DND-41 (cell line): ENCODE measurements around the gene RNU5D-1.

Experiments used
- ATAC-seq: fragments of 200-7000 bp; cut with Tn5 transposase; 3 replicates; pipeline ENCODE4 v1.9.1; 2021; ENCODE audit warnings: low read depth; ENCODE audit not compliant: insufficient read depth
- DNase-seq: peaks from one replicate; pipeline ENCODE4 v3.0.0-alpha.2; 2020
- H2AFZ ChIP-seq: 2 replicates; pipeline ENCODE4 v1.6.0; 2012; ENCODE audit warnings: low read depth, low read length
- H3K27ac ChIP-seq: 2 replicates; pipeline ENCODE4 v1.5.1; 2012; ENCODE audit warnings: low read length, inconsistent platforms
- H3K27me3 ChIP-seq: fragments of 200-600 bp; sonication (generic); 2 replicates; pipeline ENCODE4 v1.6.0; 2012; ENCODE audit warnings: low read length, mild to moderate bottlenecking, inconsistent platforms; ENCODE audit not compliant: insufficient read depth, poor library complexity
- H3K36me3 ChIP-seq: 2 replicates; pipeline ENCODE4 v1.5.1; 2012; ENCODE audit warnings: low read length, inconsistent platforms; ENCODE audit not compliant: insufficient read depth
- H3K4me1 ChIP-seq: 2 replicates; pipeline ENCODE4 v1.5.1; 2012; ENCODE audit warnings: mild to moderate bottlenecking, low read length; ENCODE audit not compliant: insufficient read depth
- H3K4me2 ChIP-seq: 2 replicates; pipeline ENCODE4 v1.6.0; 2012; ENCODE audit warnings: mild to moderate bottlenecking, moderate library complexity, low read length, inconsistent platforms; ENCODE audit not compliant: insufficient read depth
- H3K4me3 ChIP-seq, 2 experiments: fragments of 200-600 bp in 1 of 2; shearing (Covaris generic) in 1 of 2; 2 replicates each; pipeline ENCODE4 v1.5.1; 2012 to 2016; ENCODE audit warnings: inconsistent platforms in 2 of 2, low read length in 2 of 2, mild to moderate bottlenecking in 2 of 2, low read depth in 1 of 2, moderate library complexity in 1 of 2
- H3K79me2 ChIP-seq: 2 replicates; pipeline ENCODE4 v1.6.0; 2012; ENCODE audit warnings: low read length, inconsistent platforms; ENCODE audit not compliant: insufficient read depth
- H3K9ac ChIP-seq: 2 replicates; pipeline ENCODE4 v1.6.0; 2012; ENCODE audit warnings: low read depth, mild to moderate bottlenecking, inconsistent platforms, low read length, moderate library complexity
- H3K9me3 ChIP-seq: 2 replicates; pipeline ENCODE4 v1.5.1; 2012; ENCODE audit warnings: low read length, moderate library complexity, mild to moderate bottlenecking, inconsistent platforms; ENCODE audit not compliant: insufficient read depth, severe bottlenecking
- H4K20me1 ChIP-seq: 2 replicates; pipeline ENCODE4 v1.6.0; 2012; ENCODE audit warnings: low read length; ENCODE audit not compliant: insufficient read depth
- CTCF ChIP-seq: IDR thresholded peaks from 2 replicates; pipeline ENCODE4 v1.5.1; 2012; ENCODE audit warnings: borderline replicate concordance, low read length, moderate library complexity, mild to moderate bottlenecking; ENCODE audit not compliant: poor library complexity, severe bottlenecking; ENCODE audit errors: extremely low read depth
- EZH2 ChIP-seq: IDR thresholded peaks from 3 replicates; pipeline ENCODE4 v1.6.1; 2012; ENCODE audit warnings: borderline replicate concordance, low read depth, mild to moderate bottlenecking, moderate library complexity, low read length, inconsistent platforms; ENCODE audit not compliant: severe bottlenecking

Gene RNU5D-1

GRCh38 chr1:44694863-44695478 lies 36.0 kb downstream of the RNU5D-1 start:
- no peak overlapping the region for H3K9ac ChIP-seq
- TF ChIP-seq EZH2: no peak
- TF ChIP-seq CTCF: no peak
- H3K9me3 ChIP-seq: no peaks in the 10 kb centered on the region
- no peaks in the 10 kb centered on the region for H4K20me1 ChIP-seq
- no peak overlapping the region for H3K4me3 ChIP-seq
- H3K4me1 ChIP-seq: no peaks in the 10 kb centered on the region
- H2AFZ ChIP-seq: no peak overlapping the region
- DNase-seq (no peak), ATAC-seq (no peak)
- H3K36me3 ChIP-seq: no peaks in the 10 kb centered on the region
- no peak overlapping the region for H3K4me2 ChIP-seq
- no peaks in the 10 kb centered on the region for H3K79me2 ChIP-seq
- no peak overlapping the region for H3K27ac ChIP-seq
- H3K27me3 ChIP-seq: peaks cover 11% of the 10 kb centered on the region

GRCh38 chr1:44693900-44694299 lies 37.1 kb downstream of the RNU5D-1 start:
- no peaks in the 10 kb centered on the region for H3K36me3 ChIP-seq
- H2AFZ ChIP-seq: no peak overlapping the region
- H3K4me2 ChIP-seq: no peak overlapping the region
- TF ChIP-seq CTCF: no peak
- no peak for TF ChIP-seq EZH2
- ATAC-seq (no peak), DNase-seq (no peak)
- H3K4me1 ChIP-seq: no peaks in the 10 kb centered on the region
- H3K9me3 ChIP-seq: no peaks in the 10 kb centered on the region
- H3K27me3 ChIP-seq: peaks cover 15% of the 10 kb centered on the region
- H3K27ac ChIP-seq: no peak overlapping the region
- no peaks in the 10 kb centered on the region for H3K79me2 ChIP-seq
- H4K20me1 ChIP-seq: no peaks in the 10 kb centered on the region
- no peak overlapping the region for H3K9ac ChIP-seq
- H3K4me3 ChIP-seq: no peak overlapping the region

GRCh38 chr1:44693159-44693558 lies 37.8 kb downstream of the RNU5D-1 start:
- ATAC-seq (no peak), DNase-seq (no peak)
- Histone ChIP-seq H3K79me2 (no peaks in the 10 kb centered on the region), H3K4me1 (no peaks in the 10 kb centered on the region), H3K36me3 (no peaks in the 10 kb centered on the region), H3K27me3 (peaks cover 15% of the 10 kb centered on the region), H3K4me3 (no peak overlapping the region), H4K20me1 (no peaks in the 10 kb centered on the region), H3K9ac (no peak overlapping the region), H3K27ac (no peak overlapping the region), H3K9me3 (no peaks in the 10 kb centered on the region), H2AFZ (no peak overlapping the region), H3K4me2 (no peak overlapping the region)
- TF ChIP-seq CTCF (no peak), EZH2 (no peak)

- Histone ChIP-seq H3K27me3 (peaks cover 7% of the 10 kb centered on the region), H2AFZ (no peak overlapping the region), H3K79me2 (no peaks in the 10 kb centered on the region), H3K36me3 (no peaks in the 10 kb centered on the region), H4K20me1 (no peaks in the 10 kb centered on the region), H3K9me3 (no peaks in the 10 kb centered on the region), H3K9ac (no peak overlapping the region), H3K4me3 (no peak overlapping the region), H3K4me2 (no peak overlapping the region), H3K27ac (no peak overlapping the region), H3K4me1 (no peaks in the 10 kb centered on the region)
- ATAC-seq: no peak
- TF ChIP-seq EZH2 (no peak), CTCF (no peak)
- no peak for DNase-seq
Observed at GRCh38 chr1:44689447-44689765, 41.6 kb downstream of the RNU5D-1 start.
